HepG2 (cell line): ENCODE results near the gene NAV2. TPM values are rescaled to one million over a fixed set of nuclear protein-coding genes. Genes with fewer than 3 reads are reported as not detected.

Experiments used
- AFF4 ChIP-seq: sonication (generic); formaldehyde crosslinking; IDR thresholded peaks from 2 replicates; pipeline ENCODE4 v1.4.0; 2020; ENCODE audit warnings: missing genetic modification reagents
- ATF5 ChIP-seq: sonication (generic); formaldehyde crosslinking; IDR thresholded peaks from 2 replicates; pipeline ENCODE4 v1.4.0; 2020; ENCODE audit warnings: mild to moderate bottlenecking, low read depth, missing genetic modification reagents
- GATAD1 ChIP-seq: IDR thresholded peaks from 2 replicates; pipeline ENCODE4 v1.6.1; 2016; ENCODE audit warnings: missing genetic modification reagents, missing compliant biosample characterization
- GLMP ChIP-seq: sonication (generic); formaldehyde crosslinking; IDR thresholded peaks from 2 replicates; pipeline ENCODE4 v1.9.0; 2021; ENCODE audit warnings: missing genetic modification reagents, mild to moderate bottlenecking, borderline replicate concordance
- HDAC2 ChIP-seq: sonication (generic); formaldehyde crosslinking; IDR thresholded peaks from 2 replicates; pipeline ENCODE4 v1.4.0; 2020; ENCODE audit warnings: missing genetic modification reagents
- HMG20A ChIP-seq: IDR thresholded peaks from 2 replicates; pipeline ENCODE4 v1.6.1; 2016; ENCODE audit warnings: borderline replicate concordance
- KDM5B ChIP-seq: sonication (generic); formaldehyde crosslinking; IDR thresholded peaks from 2 replicates; pipeline ENCODE4 v1.4.0; 2020; ENCODE audit warnings: missing genetic modification reagents, mild to moderate bottlenecking, borderline replicate concordance
- MEIS1 ChIP-seq: sonication (generic); formaldehyde crosslinking; IDR thresholded peaks from 2 replicates; pipeline ENCODE4 v1.9.0; 2021; ENCODE audit warnings: mild to moderate bottlenecking, missing genetic modification reagents, moderate library complexity, borderline replicate concordance
- MEIS2 ChIP-seq: sonication (generic); formaldehyde crosslinking; IDR thresholded peaks from 2 replicates; pipeline ENCODE4 v1.9.0; 2021; ENCODE audit warnings: mild to moderate bottlenecking, missing genetic modification reagents
- SIX1 ChIP-seq: sonication (generic); formaldehyde crosslinking; IDR thresholded peaks from 2 replicates; pipeline ENCODE4 v1.4.0; 2020; ENCODE audit warnings: missing genetic modification reagents, borderline replicate concordance
- TCF7L2 ChIP-seq: IDR thresholded peaks from 2 replicates; pipeline ENCODE4 v1.6.1; 2011; ENCODE audit warnings: mild to moderate bottlenecking, low read depth, low read length, moderate library complexity
- THAP8 ChIP-seq: sonication (generic); formaldehyde crosslinking; IDR thresholded peaks from 2 replicates; pipeline ENCODE4 v1.5.1; 2020; ENCODE audit warnings: missing genetic modification reagents, mild to moderate bottlenecking, borderline replicate concordance
- XBP1 ChIP-seq: sonication (generic); formaldehyde crosslinking; IDR thresholded peaks from 2 replicates; pipeline ENCODE4 v1.5.0; 2020; ENCODE audit warnings: missing genetic modification reagents
- ZBED4 ChIP-seq: sonication (generic); formaldehyde crosslinking; IDR thresholded peaks from 2 replicates; pipeline ENCODE4 v1.4.0; 2020; ENCODE audit warnings: missing genetic modification reagents, borderline replicate concordance
- ZFP36L2 ChIP-seq: sonication (generic); formaldehyde crosslinking; IDR thresholded peaks from 2 replicates; pipeline ENCODE4 v1.4.0; 2020; ENCODE audit warnings: missing genetic modification reagents
- ZKSCAN8 ChIP-seq: IDR thresholded peaks from 2 replicates; pipeline ENCODE4 v1.6.1; 2016; ENCODE audit warnings: borderline replicate concordance, missing genetic modification reagents, missing compliant biosample characterization
- ZNF263 ChIP-seq: sonication (generic); formaldehyde crosslinking; IDR thresholded peaks from 2 replicates; pipeline ENCODE4 v1.4.0; 2020; ENCODE audit warnings: missing genetic modification reagents
- ZNF550 ChIP-seq: sonication (generic); formaldehyde crosslinking; IDR thresholded peaks from 2 replicates; pipeline ENCODE4 v1.4.0; 2020; ENCODE audit warnings: mild to moderate bottlenecking, missing genetic modification reagents, borderline replicate concordance
- ZNF674 ChIP-seq: sonication (generic); formaldehyde crosslinking; IDR thresholded peaks from 2 replicates; pipeline ENCODE4 v1.5.0; 2020; ENCODE audit warnings: low read depth, mild to moderate bottlenecking, missing genetic modification reagents
- polyA plus RNA-seq, 8 experiments: library from polyadenylated mRNA; depleted of rRNA in 3 of 8; stranded (reverse) in 7 of 8; unstranded in 1 of 8; fragments of >200 nt; fragmentation: Illumina TruSeq in 4 of 8; extraction: Trizol in 4 of 8; gene quantifications; 2 replicates each; pipeline versions ENCODE4 v1.2.1 to v1.2.3, GENCODE V29; 2011 to 2016; ENCODE audit warnings: low read depth in 4 of 8, missing spikeins in 1 of 8, mixed read lengths in 1 of 8; ENCODE audit not compliant: insufficient read depth in 1 of 8
- total RNA-seq, 5 experiments: library from RNA; depleted of rRNA; stranded (reverse); fragments of >200 nt; fragmentation: Illumina TruSeq; extraction: Trizol; gene quantifications; 2 replicates each; pipeline ENCODE4 v1.2.3, GENCODE V29; 2016; ENCODE audit warnings: low read depth in 1 of 5

The NAV2 gene
- total and polyA plus RNA-seq, 2 of the 13 experiments (the other 11 are each of a cell fraction or from before 2014, with no cell fraction given): 9.3 to 34.6 TPM

- TF ChIP-seq ZKSCAN8 (CRISPR knock-in tag) (peak; percentile 82; the same call in 1 of the 2 replicates), SIX1 (peak; percentile 76; the same call in 1 of the 2 replicates), ATF5 (no peak), THAP8 (CRISPR knock-in tag) (no peak), KDM5B (CRISPR knock-in tag) (no peak), ZBED4 (peak; percentile 52; the same call in 1 of the 2 replicates), MEIS2 (no peak), GLMP (CRISPR knock-in tag) (no peak), ZFP36L2 (CRISPR knock-in tag) (no peak), ZNF263 (peak; percentile 56; the same call in 1 of the 2 replicates), TCF7L2 (no peak), GATAD1 (CRISPR knock-in tag) (no peak), ZNF674 (CRISPR knock-in tag) (no peak), ZNF550 (CRISPR knock-in tag) (no peak), XBP1 (no peak), HDAC2 (CRISPR knock-in tag) (peak; percentile 61; the same call in 1 of the 2 replicates), AFF4 (no peak), HMG20A (CRISPR knock-in tag) (peak; percentile 79; the same call in 1 of the 2 replicates), MEIS1 (CRISPR knock-in tag) (no peak)
Measured at GRCh38 chr11:19978668-19979518, 266.3 kb downstream of the NAV2 start (continued).
